HEK293T (cell line): ENCODE results near the gene NOSTRIN.

Experiments
- CTCF ChIA-PET: fragments of 350-600 bp; formaldehyde crosslinking; extraction: SDS; loops from one replicate; lab custom pipeline; 2021; ENCODE audit warnings: antibody characterized with exemption, inconsistent platforms; lab: Yijun Ruan, JAX
- POLR2A ChIA-PET: fragments of 350-600 bp; formaldehyde crosslinking; extraction: SDS; loops from one replicate; lab custom pipeline; 2020; ENCODE audit warnings: antibody characterized with exemption, inconsistent platforms; lab: Yijun Ruan, JAX
- DNase-seq: peaks from one replicate; pipeline ENCODE4 v3.0.0; 2012; ENCODE audit warnings: mixed read lengths; ENCODE audit errors: extremely low spot score
- ARNT ChIP-seq: fragments of 450-650 bp; IDR thresholded peaks from 2 replicates; pipeline ENCODE4 v1.6.1; 2017; ENCODE audit warnings: mild to moderate bottlenecking
- BHLHE40 ChIP-seq: fragments of 450-650 bp; IDR thresholded peaks from 2 replicates; pipeline ENCODE4 v1.6.1; 2016; ENCODE audit warnings: mild to moderate bottlenecking, moderate library complexity, borderline replicate concordance
- CTBP1 ChIP-seq: fragments of 450-650 bp; IDR thresholded peaks from 2 replicates; pipeline ENCODE4 v1.6.1; 2016; ENCODE audit warnings: borderline replicate concordance
- ELF4 ChIP-seq: fragments of 450-650 bp; IDR thresholded peaks from 2 replicates; pipeline ENCODE4 v1.6.1; 2017; ENCODE audit warnings: antibody characterized with exemption
- FOXA1 ChIP-seq: fragments of 450-650 bp; IDR thresholded peaks from 2 replicates; pipeline ENCODE4 v1.6.1; 2016; ENCODE audit warnings: mild to moderate bottlenecking
- FOXK2 ChIP-seq: fragments of 450-650 bp; IDR thresholded peaks from 2 replicates; pipeline ENCODE4 v1.6.1; 2016; ENCODE audit warnings: mild to moderate bottlenecking
- FOXM1 ChIP-seq: fragments of 450-650 bp; IDR thresholded peaks from 2 replicates; pipeline ENCODE4 v1.6.1; 2017; ENCODE audit warnings: mild to moderate bottlenecking, borderline replicate concordance
- HDGF ChIP-seq: fragments of 450-650 bp; IDR thresholded peaks from 2 replicates; pipeline ENCODE4 v1.6.1; 2017; ENCODE audit warnings: antibody characterized with exemption, borderline replicate concordance
- L3MBTL2 ChIP-seq: fragments of 450-650 bp; conservative IDR thresholded peaks from 2 replicates; pipeline ENCODE4 v1.6.1; 2016; ENCODE audit warnings: mild to moderate bottlenecking
- LEF1 ChIP-seq: fragments of 450-650 bp; IDR thresholded peaks from 2 replicates; pipeline ENCODE4 v1.6.1; 2017; ENCODE audit warnings: mild to moderate bottlenecking, borderline replicate concordance
- NFRKB ChIP-seq: fragments of 450-650 bp; IDR thresholded peaks from 2 replicates; pipeline ENCODE4 v1.6.1; 2016; ENCODE audit warnings: mild to moderate bottlenecking, moderate library complexity
- PKNOX1 ChIP-seq: fragments of 450-650 bp; IDR thresholded peaks from 2 replicates; pipeline ENCODE4 v1.6.1; 2016
- SP1 ChIP-seq: fragments of 450-650 bp; IDR thresholded peaks from 2 replicates; pipeline ENCODE4 v1.6.1; 2017
- SUZ12 ChIP-seq: fragments of 450-650 bp; IDR thresholded peaks from 2 replicates; pipeline ENCODE4 v1.6.1; 2016; ENCODE audit warnings: mild to moderate bottlenecking
- TARDBP ChIP-seq: fragments of 450-650 bp; IDR thresholded peaks from 2 replicates; pipeline ENCODE4 v1.6.1; 2016
- ZNF384 ChIP-seq: fragments of 450-650 bp; IDR thresholded peaks from 2 replicates; pipeline ENCODE4 v1.6.1; 2016

Gene NOSTRIN

GRCh38 chr2:168890006-168890782 is 87.8 kb downstream of the NOSTRIN start, which contains the start of gene SPC25:
SPC25 (minus strand) TSS chr2:168890430; CDS start chr2:168889519, 911 bp downstream.
- DNase-seq = peak; percentile 94
- ChIA-PET CTCF (no interaction called here), POLR2A (no interaction called here)
- TF ChIP-seq FOXM1 = peak; percentile 74; the same call in 1 of the 2 replicates
- peak; percentile 75 for TF ChIP-seq L3MBTL2
- no peak for TF ChIP-seq LEF1
- no peak for TF ChIP-seq FOXA1
- TF ChIP-seq ELF4 = peak; percentile 49; the same call in 1 of the 2 replicates
- no peak for TF ChIP-seq PKNOX1

GRCh38 chr2:168892327-168892726 is 89.9 kb downstream of the NOSTRIN start:
- ChIA-PET CTCF (no interaction called here), POLR2A (no interaction called here)
- no peak for DNase-seq
- TF ChIP-seq PKNOX1 (no peak), NFRKB (no peak), FOXK2 (no peak), ARNT (no peak), ZNF384 (no peak), SUZ12 (no peak), FOXM1 (no peak), BHLHE40 (no peak), L3MBTL2 (no peak), FOXA1 (no peak), CTBP1 (no peak), HDGF (no peak), SP1 (no peak)

- no peak for DNase-seq
- CTCF ChIA-PET = no interaction called here
- no peak for TF ChIP-seq SP1
- TF ChIP-seq BHLHE40 = no peak
- TF ChIP-seq FOXM1 = no peak
- TF ChIP-seq PKNOX1 = no peak
- TF ChIP-seq ZNF384 = no peak
- TF ChIP-seq NFRKB = no peak
- TF ChIP-seq ELF4 = no peak
- TF ChIP-seq L3MBTL2 = no peak
- TF ChIP-seq ARNT = no peak
- no peak for TF ChIP-seq SUZ12
- TF ChIP-seq FOXK2 = no peak
- TF ChIP-seq TARDBP = no peak
- no peak for TF ChIP-seq FOXA1
- no peak for TF ChIP-seq CTBP1
- TF ChIP-seq LEF1 = no peak
- no peak for TF ChIP-seq HDGF
- POLR2A ChIA-PET = no interaction called here
Observed at GRCh38 chr2:168894101-168894500, 91.7 kb downstream of the NOSTRIN start.

GRCh38 chr2:168894720-168895119 is 92.3 kb downstream of the NOSTRIN start:
- ChIA-PET CTCF (no interaction called here), POLR2A (no interaction called here)
- DNase-seq = no peak
- TF ChIP-seq NFRKB = no peak
- no peak for TF ChIP-seq BHLHE40
- TF ChIP-seq L3MBTL2 = no peak
- no peak for TF ChIP-seq LEF1
- no peak for TF ChIP-seq ARNT
- no peak for TF ChIP-seq SUZ12
- no peak for TF ChIP-seq FOXA1
- TF ChIP-seq TARDBP = no peak
- TF ChIP-seq ELF4 = no peak
- no peak for TF ChIP-seq CTBP1
- no peak for TF ChIP-seq FOXK2
- TF ChIP-seq FOXM1 = no peak
- no peak for TF ChIP-seq SP1
- no peak for TF ChIP-seq PKNOX1

GRCh38 chr2:168895771-168896170 is 93.3 kb downstream of the NOSTRIN start:
- TF ChIP-seq ZNF384 (no peak), PKNOX1 (no peak), LEF1 (no peak), CTBP1 (no peak), TARDBP (no peak), SP1 (no peak), ELF4 (no peak), HDGF (no peak), FOXA1 (no peak), FOXM1 (no peak), NFRKB (no peak), SUZ12 (no peak), BHLHE40 (no peak), L3MBTL2 (no peak)
- DNase-seq = no peak
- ChIA-PET CTCF (no interaction called here), POLR2A (no interaction called here)
